Ovary (tissue), 9 donors: ENCODE measurements around the gene WDFY4. TPM values are rescaled to one million over a fixed set of nuclear protein-coding genes. Genes with fewer than 3 reads are reported as not detected.

Source experiments
- DNase-seq, 5 donors: peaks; one replicate each; pipeline ENCODE4 v3.0.0-alpha.2; 2019 to 2020
- H3K27ac ChIP-seq, 2 donors: fragments of 200-600 bp; one replicate each; pipeline versions ENCODE4 v1.5.1 to v1.8.0; 2019 to 2022
- H3K27me3 ChIP-seq: fragments of 200-600 bp; one replicate; pipeline ENCODE4 v1.8.0; 2022
- H3K36me3 ChIP-seq: fragments of 200-600 bp; sonication (generic); one replicate; pipeline ENCODE4 v1.5.1; 2019
- H3K4me1 ChIP-seq: one replicate; pipeline ENCODE4 v1.8.1; 2013; ENCODE audit warnings: mild to moderate bottlenecking, moderate library complexity; ENCODE audit not compliant: insufficient read depth
- H3K4me3 ChIP-seq: fragments of 200-600 bp; sonication (generic); one replicate; pipeline ENCODE4 v1.5.1; 2017
- H3K9me3 ChIP-seq, 2 donors: fragments of 200-600 bp in 1 of 2; sonication (generic) in 1 of 2; one replicate each; pipeline versions ENCODE4 v1.5.1 to v1.8.1; 2013 to 2019; ENCODE audit warnings: mild to moderate bottlenecking in 1 of 2, moderate library complexity in 1 of 2
- EP300 ChIP-seq: sonication (generic); formaldehyde crosslinking; IDR thresholded peaks from one replicate; pipeline ENCODE4 v1.6.1; 2017; ENCODE audit warnings: antibody characterized with exemption
- POLR2A ChIP-seq: fragments of 450-650 bp; IDR thresholded peaks from one replicate; pipeline ENCODE4 v1.6.1; 2017; ENCODE audit warnings: antibody characterized with exemption, mild to moderate bottlenecking, moderate library complexity
- WGBS, 3 donors: extraction: QIAGEN DNeasy Blood & Tissue Kit in 1 of 3; methylation state at CpG; one replicate each; pipeline versions ENCODE4 v1.1.5 to v1.1.7; 2013 to 2017; 5-methylcytosine and 5-hydroxymethylcytosine counted together
- intact Hi-C, 4 donors: fragments of 100-400 bp; cut with DNase I; formaldehyde crosslinking; loops; one replicate each; pipeline versions ENCODE4 v1.11.0 to v1.15.1; 2022 to 2023
- polyA plus RNA-seq, 2 donors: library from polyadenylated mRNA; stranded (reverse); fragments of 200-250 nt in 1 of 2; fragments of 350-450 nt in 1 of 2; fragmentation: Illumina TruSeq in 1 of 2; extraction: RNeasy Lipid Tissue Mini Kit (QIAGEN cat#74804) in 1 of 2; gene quantifications; one replicate each; pipeline ENCODE4 v1.2.3, GENCODE V29; 2013 to 2014
- total RNA-seq, 7 donors: library from RNA; depleted of rRNA in 2 of 7; stranded (reverse); fragments of >200 nt in 2 of 7; fragmentation: NEBNext Ultra II Directional in 3 of 7; extraction: Animal tissue kit (Norgen Biotek cat#: 25700) in 3 of 7; gene quantifications; one replicate each; pipeline versions ENCODE4 v1.1.0 to v1.2.4, GENCODE V29; 2016 to 2023
- TF ChIP-seq, protein P1 (sequence below), 3 donors: fragments of 450-650 bp in 2 of 3; fragments of 200-600 bp in 1 of 3; IDR thresholded peaks; one replicate each; pipeline versions ENCODE4 v1.5.1 to v1.8.0; 2016 to 2022; ENCODE audit warnings: antibody characterized with exemption in 3 of 3, mild to moderate bottlenecking in 1 of 3
- donor health status: DM: no; HTN: no; CAD: no; lungs with moderate emphysema.
- donor health status: DM: no; HTN: no; CAD: no.
- donor health status: Bipolar disorder and iron deficiency.
- donor health status: DM: yes; HTN: yes; CAD: no.
- donor health status: DM: no; HTN: no; CAD: no.
- donor health status: DM: yes; HTN: yes; CAD: no.

The WDFY4 gene
- total and polyA plus RNA-seq, 9 donors, result 0.54 to 4.2 (median 1.7) TPM

DNA sequence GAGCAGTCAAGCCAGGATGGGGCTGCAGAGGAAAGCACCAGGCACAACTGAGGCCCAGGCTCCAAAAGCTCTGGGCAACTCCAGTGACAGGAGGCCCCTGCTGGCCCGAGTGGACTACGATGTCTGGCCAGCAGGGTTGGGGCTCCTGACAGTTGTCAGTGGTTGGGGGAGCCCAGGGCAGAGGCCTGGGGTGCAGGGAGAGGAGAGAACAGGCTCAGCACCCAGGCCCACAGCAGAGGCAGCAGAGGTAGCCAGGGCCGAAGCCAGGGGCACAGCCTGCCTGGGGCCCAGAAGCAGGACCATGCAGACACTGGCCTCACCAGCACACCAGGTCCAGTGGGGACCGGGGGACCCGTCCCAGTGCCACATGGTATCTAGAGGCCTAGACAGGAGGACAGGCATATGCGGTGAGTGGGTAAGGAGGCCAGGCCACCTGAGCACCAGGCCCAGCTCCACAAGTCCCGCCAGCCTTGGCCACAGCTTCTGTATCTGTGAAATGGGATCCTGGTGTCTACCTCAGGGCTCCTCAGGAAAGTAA, 301.0 kb downstream of the WDFY4 start:
- H3K27ac ChIP-seq, result no peak overlapping the region
- H3K4me3 ChIP-seq, result no peak overlapping the region
- no peaks in the 10 kb centered on the region for H3K9me3 ChIP-seq
- H3K36me3 ChIP-seq, result no peaks in the 10 kb centered on the region
- intact Hi-C loops, result loop anchor here in 1 of 4 donors (10.0 kb wide), 1 partner anchor 529 kb away; no protein-coding TSS in a partner anchor
- DNase-seq, result no peak
- no peaks in the 10 kb centered on the region for H3K27me3 ChIP-seq
- peaks cover 6% of the 10 kb centered on the region for H3K4me1 ChIP-seq
- 91 to 94% (median 92%) methylated on average over 5 to 7 of the region's 7 CpGs for WGBS, 3 donors
- TF ChIP-seq EP300 (no peak), POLR2A (no peak)
- TF ChIP-seq, protein P1, sequence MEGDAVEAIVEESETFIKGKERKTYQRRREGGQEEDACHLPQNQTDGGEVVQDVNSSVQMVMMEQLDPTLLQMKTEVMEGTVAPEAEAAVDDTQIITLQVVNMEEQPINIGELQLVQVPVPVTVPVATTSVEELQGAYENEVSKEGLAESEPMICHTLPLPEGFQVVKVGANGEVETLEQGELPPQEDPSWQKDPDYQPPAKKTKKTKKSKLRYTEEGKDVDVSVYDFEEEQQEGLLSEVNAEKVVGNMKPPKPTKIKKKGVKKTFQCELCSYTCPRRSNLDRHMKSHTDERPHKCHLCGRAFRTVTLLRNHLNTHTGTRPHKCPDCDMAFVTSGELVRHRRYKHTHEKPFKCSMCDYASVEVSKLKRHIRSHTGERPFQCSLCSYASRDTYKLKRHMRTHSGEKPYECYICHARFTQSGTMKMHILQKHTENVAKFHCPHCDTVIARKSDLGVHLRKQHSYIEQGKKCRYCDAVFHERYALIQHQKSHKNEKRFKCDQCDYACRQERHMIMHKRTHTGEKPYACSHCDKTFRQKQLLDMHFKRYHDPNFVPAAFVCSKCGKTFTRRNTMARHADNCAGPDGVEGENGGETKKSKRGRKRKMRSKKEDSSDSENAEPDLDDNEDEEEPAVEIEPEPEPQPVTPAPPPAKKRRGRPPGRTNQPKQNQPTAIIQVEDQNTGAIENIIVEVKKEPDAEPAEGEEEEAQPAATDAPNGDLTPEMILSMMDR (IDR thresholded peaks at IDR 0.05), result no peak

DNA sequence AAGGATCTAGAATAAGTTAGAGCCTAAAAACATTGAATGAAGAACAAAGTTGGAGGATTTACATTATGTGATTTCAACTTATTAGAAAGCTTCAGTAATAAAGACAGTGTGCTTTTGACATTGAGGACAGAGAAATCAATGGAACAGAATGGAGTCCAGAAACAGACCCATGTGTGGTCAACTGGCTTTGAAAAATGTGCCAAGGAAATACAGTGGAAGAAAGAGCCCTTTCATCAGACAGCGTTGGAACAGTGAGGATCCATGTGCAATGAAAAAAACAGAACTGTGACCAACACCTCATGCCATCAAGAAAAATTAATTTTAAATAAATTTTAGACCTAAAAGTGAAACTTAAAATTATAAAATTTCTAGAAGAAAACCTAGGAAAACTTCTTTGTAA, 305.6 kb downstream of the WDFY4 start:
- TF ChIP-seq, protein P1 (IDR thresholded peaks at IDR 0.05), result no peak
- TF ChIP-seq POLR2A (no peak), EP300 (no peak)
- H3K27ac ChIP-seq, result no peak overlapping the region
- H3K4me3 ChIP-seq, result no peak overlapping the region
- 97 to 100% (median 98%) methylated on average over 1 of the region's 1 CpG for WGBS, 3 donors
- H3K9me3 ChIP-seq, result no peaks in the 10 kb centered on the region
- H3K36me3 ChIP-seq, result no peaks in the 10 kb centered on the region
- intact Hi-C loops, result no loop called here
- H3K4me1 ChIP-seq, result no peaks in the 10 kb centered on the region
- no peak for DNase-seq
- no peaks in the 10 kb centered on the region for H3K27me3 ChIP-seq

DNA sequence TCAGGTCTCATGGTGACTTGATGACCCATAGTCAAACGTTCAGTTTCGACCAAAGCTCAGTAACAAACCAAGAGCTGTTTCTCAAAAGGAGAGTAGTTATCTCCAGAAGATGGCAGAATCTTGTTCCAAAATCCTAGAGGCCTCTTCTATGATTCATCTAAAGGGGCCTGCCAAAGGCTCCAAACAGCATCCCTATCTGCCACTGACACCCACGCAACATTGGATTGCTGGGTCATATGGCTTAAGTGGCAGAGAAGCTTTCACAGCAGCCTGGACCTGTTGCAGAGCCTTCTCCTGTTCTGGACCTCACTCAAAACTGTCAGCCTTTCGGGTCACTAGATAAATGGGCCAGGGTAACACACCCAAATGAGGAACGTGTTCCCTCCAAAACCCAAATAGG, 309.0 kb downstream of the WDFY4 start:
- TF ChIP-seq, protein P1 (IDR thresholded peaks at IDR 0.05), result no peak
- TF ChIP-seq POLR2A, result no peak
- no peak for TF ChIP-seq EP300
- Histone ChIP-seq H3K27me3 (no peaks in the 10 kb centered on the region), H3K27ac (no peak overlapping the region), H3K4me1 (no peaks in the 10 kb centered on the region), H3K9me3 (no peaks in the 10 kb centered on the region), H3K36me3 (no peaks in the 10 kb centered on the region), H3K4me3 (no peak overlapping the region)
- no peak for DNase-seq
- 74 to 93% (median 88%) methylated on average over 5 of the region's 5 CpGs for WGBS, 3 donors
- intact Hi-C loops, result no loop called here

DNA sequence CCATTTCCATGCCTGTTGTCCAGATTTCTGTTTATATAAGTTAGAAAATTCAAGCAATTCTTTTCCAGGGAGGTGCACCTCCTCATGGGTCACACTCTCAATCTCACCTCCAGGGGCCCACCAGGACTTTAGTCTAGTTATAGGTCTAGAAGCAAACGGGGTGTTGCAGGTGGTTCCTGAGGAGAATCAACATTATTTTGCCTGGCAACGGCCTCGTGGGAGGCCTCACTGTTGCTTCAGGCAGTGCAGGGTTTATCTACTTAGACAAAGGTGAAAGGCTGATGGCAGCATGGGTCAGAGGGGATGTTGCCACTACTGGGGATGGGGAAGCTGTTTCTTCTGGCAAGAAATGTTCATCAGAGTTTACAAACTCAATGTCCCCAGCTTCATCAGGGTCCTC, 311.7 kb downstream of the WDFY4 start:
- WGBS, 3 donors, result 53 to 78% (median 65%) methylated on average over 3 of the region's 3 CpGs
- H3K4me3 ChIP-seq, result no peak overlapping the region

More for the DNA sequence above, 311.7 kb downstream of the WDFY4 start:
- Histone ChIP-seq H3K27me3 (no peaks in the 10 kb centered on the region), H3K4me1 (peaks cover under 1% of the 10 kb centered on the region), H3K27ac (no peak overlapping the region), H3K36me3 (no peaks in the 10 kb centered on the region), H3K9me3 (no peaks in the 10 kb centered on the region)
- DNase-seq, result no peak
- TF ChIP-seq, protein P1 (IDR thresholded peaks at IDR 0.05), result no peak
- TF ChIP-seq EP300, result no peak
- TF ChIP-seq POLR2A, result no peak
- intact Hi-C loops, result no loop called here
